HEK293 (cell line): ENCODE measurements around the gene AGAP3.

ENCODE experiments used
- KLF8 ChIP-seq: fragments of 450-650 bp; formaldehyde crosslinking; IDR thresholded peaks from 2 replicates; pipeline ENCODE4 v1.5.1; 2016; ENCODE audit warnings: missing biosample characterization, missing genetic modification characterization
- SETDB1 ChIP-seq: IDR thresholded peaks from one replicate; pipeline ENCODE4 v1.6.1; 2017; ENCODE audit warnings: mild to moderate bottlenecking, low read length, moderate library complexity, mixed read lengths; ENCODE audit not compliant: insufficient read length
- TCF7L2 ChIP-seq: IDR thresholded peaks from 2 replicates; pipeline ENCODE4 v1.6.1; 2011; ENCODE audit warnings: low read depth, mild to moderate bottlenecking, inconsistent platforms, low read length, moderate library complexity, borderline replicate concordance
- TRIM28 ChIP-seq: IDR thresholded peaks from 2 replicates; pipeline ENCODE4 v1.6.1; 2011; ENCODE audit warnings: low read length, control low read depth, borderline replicate concordance
- ZBTB7A ChIP-seq: fragments of 450-650 bp; formaldehyde crosslinking; IDR thresholded peaks from 2 replicates; pipeline ENCODE4 v1.5.1; 2016; ENCODE audit warnings: low read depth, missing biosample characterization, missing genetic modification characterization
- ZBTB8A ChIP-seq: fragments of 450-650 bp; formaldehyde crosslinking; IDR thresholded peaks from 2 replicates; pipeline ENCODE4 v1.5.1; 2016; ENCODE audit warnings: missing biosample characterization, missing genetic modification characterization
- ZNF248 ChIP-seq: fragments of 450-650 bp; formaldehyde crosslinking; IDR thresholded peaks from 2 replicates; pipeline ENCODE4 v1.5.1; 2017; ENCODE audit warnings: missing biosample characterization, missing genetic modification characterization
- ZNF302 ChIP-seq: fragments of 450-650 bp; formaldehyde crosslinking; IDR thresholded peaks from 2 replicates; pipeline ENCODE4 v1.5.1; 2016; ENCODE audit warnings: missing biosample characterization, missing genetic modification characterization, low read depth
- ZNF335 ChIP-seq: fragments of 450-650 bp; formaldehyde crosslinking; conservative IDR thresholded peaks from 2 replicates; pipeline ENCODE4 v1.5.1; 2016; ENCODE audit warnings: missing biosample characterization, missing genetic modification characterization
- ZNF394 ChIP-seq: fragments of 450-650 bp; formaldehyde crosslinking; IDR thresholded peaks from 2 replicates; pipeline ENCODE4 v1.5.1; 2016; ENCODE audit warnings: missing biosample characterization, missing genetic modification characterization, mild to moderate bottlenecking, moderate library complexity, borderline replicate concordance
- ZNF416 ChIP-seq: fragments of 450-650 bp; formaldehyde crosslinking; IDR thresholded peaks from 2 replicates; pipeline ENCODE4 v1.5.1; 2016; ENCODE audit warnings: missing biosample characterization, missing genetic modification characterization
- ZNF48 ChIP-seq: fragments of 450-650 bp; formaldehyde crosslinking; IDR thresholded peaks from 2 replicates; pipeline ENCODE4 v1.5.1; 2016; ENCODE audit warnings: missing biosample characterization, missing genetic modification characterization
- ZNF510 ChIP-seq: fragments of 450-650 bp; formaldehyde crosslinking; IDR thresholded peaks from 2 replicates; pipeline ENCODE4 v1.5.1; 2018; ENCODE audit warnings: mild to moderate bottlenecking, missing genetic modification characterization, missing biosample characterization; ENCODE audit not compliant: insufficient replicate concordance
- ZNF529 ChIP-seq: fragments of 450-650 bp; formaldehyde crosslinking; IDR thresholded peaks from 2 replicates; pipeline ENCODE4 v1.5.1; 2017; ENCODE audit warnings: missing genetic modification characterization, missing biosample characterization; ENCODE audit not compliant: insufficient replicate concordance
- ZNF548 ChIP-seq: fragments of 450-650 bp; formaldehyde crosslinking; IDR thresholded peaks from 2 replicates; pipeline ENCODE4 v1.5.1; 2016; ENCODE audit warnings: missing biosample characterization, missing genetic modification characterization
- ZNF558 ChIP-seq: fragments of 450-650 bp; formaldehyde crosslinking; IDR thresholded peaks from 2 replicates; pipeline ENCODE4 v1.5.1; 2016; ENCODE audit warnings: missing biosample characterization, missing genetic modification characterization
- ZNF626 ChIP-seq: fragments of 450-650 bp; sonication (Bioruptor Pico); formaldehyde crosslinking; IDR thresholded peaks from 2 replicates; pipeline ENCODE4 v1.5.1; 2018; ENCODE audit warnings: missing biosample characterization, missing genetic modification characterization, inconsistent platforms
- ZNF677 ChIP-seq: fragments of 450-650 bp; IDR thresholded peaks from 2 replicates; pipeline ENCODE4 v1.5.0; 2018; ENCODE audit warnings: missing biosample characterization, mild to moderate bottlenecking, missing genetic modification characterization, moderate library complexity
- ZNF76 ChIP-seq: fragments of 450-650 bp; formaldehyde crosslinking; IDR thresholded peaks from 2 replicates; pipeline ENCODE4; 2016; ENCODE audit warnings: low read depth, missing biosample characterization, missing genetic modification characterization, borderline replicate concordance
- ZNF843 ChIP-seq: fragments of 450-650 bp; formaldehyde crosslinking; IDR thresholded peaks from 2 replicates; pipeline ENCODE4 v1.5.1; 2016; ENCODE audit warnings: missing biosample characterization, missing genetic modification characterization
- ZSCAN30 ChIP-seq: fragments of 450-650 bp; IDR thresholded peaks from 2 replicates; pipeline ENCODE4 v1.5.1; 2018; ENCODE audit warnings: missing biosample characterization, mild to moderate bottlenecking, missing genetic modification characterization, moderate library complexity
- TF ChIP-seq, protein P1 (sequence below): fragments of 450-650 bp; formaldehyde crosslinking; IDR thresholded peaks from 2 replicates; pipeline ENCODE4 v1.5.1; 2016; ENCODE audit warnings: missing biosample characterization, missing genetic modification characterization
- TF ChIP-seq, protein P2 (sequence below): fragments of 450-650 bp; formaldehyde crosslinking; IDR thresholded peaks from 2 replicates; pipeline ENCODE4 v1.5.1; 2016; ENCODE audit warnings: missing biosample characterization, missing genetic modification characterization
- TF ChIP-seq, protein P3 (sequence below): fragments of 450-650 bp; formaldehyde crosslinking; IDR thresholded peaks from 2 replicates; pipeline ENCODE4 v1.5.1; 2017; ENCODE audit warnings: missing biosample characterization, missing genetic modification characterization
- TF ChIP-seq, protein P4 (sequence below): fragments of 450-650 bp; IDR thresholded peaks from 2 replicates; pipeline ENCODE4 v1.5.1; 2018; ENCODE audit warnings: missing biosample characterization, mild to moderate bottlenecking, missing genetic modification characterization
- TF ChIP-seq, protein P5 (sequence below): fragments of 450-650 bp; formaldehyde crosslinking; IDR thresholded peaks from 2 replicates; pipeline ENCODE4 v1.5.1; 2016; ENCODE audit warnings: missing biosample characterization, missing genetic modification characterization

AGAP3 gene

DNA sequence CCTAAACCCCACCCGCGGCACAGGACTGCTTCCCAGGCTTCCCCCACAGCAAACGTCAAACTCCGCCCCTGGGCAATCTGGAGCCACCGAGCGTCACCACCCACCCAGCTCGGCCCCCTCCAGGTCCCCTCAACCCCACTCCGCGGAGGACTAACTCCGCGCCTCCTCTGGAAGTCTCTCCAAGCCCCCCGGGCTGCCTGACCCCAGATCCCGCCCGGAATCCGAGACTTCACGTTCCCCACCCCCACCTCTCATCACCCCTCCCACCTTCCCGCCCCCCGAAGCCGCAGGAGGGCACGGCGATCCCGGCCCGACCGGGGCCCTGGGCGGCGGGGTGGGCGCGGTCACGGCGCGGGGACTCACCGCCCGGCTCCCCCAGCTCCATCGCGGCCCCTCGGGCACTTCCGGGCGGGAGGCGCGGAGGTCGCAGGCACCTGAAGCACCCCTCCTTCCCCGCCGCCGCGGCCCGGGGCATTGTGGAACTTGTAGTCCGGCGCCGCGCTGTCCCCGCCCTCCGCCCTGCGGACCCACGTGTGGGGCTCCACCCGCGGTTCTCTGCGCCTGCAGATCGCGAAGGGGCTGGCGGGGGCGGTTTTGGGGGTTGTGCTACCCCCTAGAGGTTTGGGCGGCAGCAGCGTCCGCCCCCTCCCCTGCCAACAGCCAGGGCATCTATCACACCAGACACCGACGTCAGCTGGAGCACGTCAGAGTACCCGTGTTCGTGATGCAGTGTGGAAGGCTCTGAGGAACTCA is 3.0 kb upstream of the AGAP3 start, which contains the start of gene TMUB1 (continued):
- TF ChIP-seq ZNF48 (tag by site-specific recombination), result no peak
- TF ChIP-seq SETDB1, result no peak
- TF ChIP-seq ZNF394 (tag by site-specific recombination), result no peak
- TF ChIP-seq, protein P1, sequence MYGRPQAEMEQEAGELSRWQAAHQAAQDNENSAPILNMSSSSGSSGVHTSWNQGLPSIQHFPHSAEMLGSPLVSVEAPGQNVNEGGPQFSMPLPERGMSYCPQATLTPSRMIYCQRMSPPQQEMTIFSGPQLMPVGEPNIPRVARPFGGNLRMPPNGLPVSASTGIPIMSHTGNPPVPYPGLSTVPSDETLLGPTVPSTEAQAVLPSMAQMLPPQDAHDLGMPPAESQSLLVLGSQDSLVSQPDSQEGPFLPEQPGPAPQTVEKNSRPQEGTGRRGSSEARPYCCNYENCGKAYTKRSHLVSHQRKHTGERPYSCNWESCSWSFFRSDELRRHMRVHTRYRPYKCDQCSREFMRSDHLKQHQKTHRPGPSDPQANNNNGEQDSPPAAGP (tag by site-specific recombination), result no peak
- no peak for TF ChIP-seq ZNF248 (tag by site-specific recombination)
- peak; percentile 94 for TF ChIP-seq ZNF76
- TF ChIP-seq ZNF558 (tag by site-specific recombination), result no peak
- TF ChIP-seq KLF8 (tag by site-specific recombination), result peak; percentile 79
- no peak for TF ChIP-seq TRIM28
- TF ChIP-seq ZNF510 (tag by site-specific recombination), result no peak
- 0 out of 2 replicates have a peak, but pooled peaks have one; percentile 13 for TF ChIP-seq ZBTB7A
- TF ChIP-seq, protein P2, sequence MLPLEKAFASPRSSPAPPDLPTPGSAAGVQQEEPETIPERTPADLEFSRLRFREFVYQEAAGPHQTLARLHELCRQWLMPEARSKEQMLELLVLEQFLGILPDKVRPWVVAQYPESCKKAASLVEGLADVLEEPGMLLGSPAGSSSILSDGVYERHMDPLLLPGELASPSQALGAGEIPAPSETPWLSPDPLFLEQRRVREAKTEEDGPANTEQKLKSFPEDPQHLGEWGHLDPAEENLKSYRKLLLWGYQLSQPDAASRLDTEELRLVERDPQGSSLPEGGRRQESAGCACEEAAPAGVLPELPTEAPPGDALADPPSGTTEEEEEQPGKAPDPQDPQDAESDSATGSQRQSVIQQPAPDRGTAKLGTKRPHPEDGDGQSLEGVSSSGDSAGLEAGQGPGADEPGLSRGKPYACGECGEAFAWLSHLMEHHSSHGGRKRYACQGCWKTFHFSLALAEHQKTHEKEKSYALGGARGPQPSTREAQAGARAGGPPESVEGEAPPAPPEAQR, result no peak
- TF ChIP-seq, protein P3, sequence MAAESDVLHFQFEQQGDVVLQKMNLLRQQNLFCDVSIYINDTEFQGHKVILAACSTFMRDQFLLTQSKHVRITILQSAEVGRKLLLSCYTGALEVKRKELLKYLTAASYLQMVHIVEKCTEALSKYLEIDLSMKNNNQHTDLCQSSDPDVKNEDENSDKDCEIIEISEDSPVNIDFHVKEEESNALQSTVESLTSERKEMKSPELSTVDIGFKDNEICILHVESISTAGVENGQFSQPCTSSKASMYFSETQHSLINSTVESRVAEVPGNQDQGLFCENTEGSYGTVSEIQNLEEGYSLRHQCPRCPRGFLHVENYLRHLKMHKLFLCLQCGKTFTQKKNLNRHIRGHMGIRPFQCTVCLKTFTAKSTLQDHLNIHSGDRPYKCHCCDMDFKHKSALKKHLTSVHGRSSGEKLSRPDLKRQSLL (tag by site-specific recombination), result peak; percentile 84
- TF ChIP-seq, protein P4, sequence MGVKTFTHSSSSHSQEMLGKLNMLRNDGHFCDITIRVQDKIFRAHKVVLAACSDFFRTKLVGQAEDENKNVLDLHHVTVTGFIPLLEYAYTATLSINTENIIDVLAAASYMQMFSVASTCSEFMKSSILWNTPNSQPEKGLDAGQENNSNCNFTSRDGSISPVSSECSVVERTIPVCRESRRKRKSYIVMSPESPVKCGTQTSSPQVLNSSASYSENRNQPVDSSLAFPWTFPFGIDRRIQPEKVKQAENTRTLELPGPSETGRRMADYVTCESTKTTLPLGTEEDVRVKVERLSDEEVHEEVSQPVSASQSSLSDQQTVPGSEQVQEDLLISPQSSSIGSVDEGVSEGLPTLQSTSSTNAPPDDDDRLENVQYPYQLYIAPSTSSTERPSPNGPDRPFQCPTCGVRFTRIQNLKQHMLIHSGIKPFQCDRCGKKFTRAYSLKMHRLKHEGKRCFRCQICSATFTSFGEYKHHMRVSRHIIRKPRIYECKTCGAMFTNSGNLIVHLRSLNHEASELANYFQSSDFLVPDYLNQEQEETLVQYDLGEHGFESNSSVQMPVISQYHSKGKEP (tag by site-specific recombination), result 0 out of 2 replicates have a peak, but pooled peaks have one; percentile 38
- no peak for TF ChIP-seq ZNF626 (tag by site-specific recombination)
- 0 out of 2 replicates have a peak, but pooled peaks have one; percentile 45 for TF ChIP-seq ZSCAN30 (tag by site-specific recombination)
- TF ChIP-seq, protein P5, sequence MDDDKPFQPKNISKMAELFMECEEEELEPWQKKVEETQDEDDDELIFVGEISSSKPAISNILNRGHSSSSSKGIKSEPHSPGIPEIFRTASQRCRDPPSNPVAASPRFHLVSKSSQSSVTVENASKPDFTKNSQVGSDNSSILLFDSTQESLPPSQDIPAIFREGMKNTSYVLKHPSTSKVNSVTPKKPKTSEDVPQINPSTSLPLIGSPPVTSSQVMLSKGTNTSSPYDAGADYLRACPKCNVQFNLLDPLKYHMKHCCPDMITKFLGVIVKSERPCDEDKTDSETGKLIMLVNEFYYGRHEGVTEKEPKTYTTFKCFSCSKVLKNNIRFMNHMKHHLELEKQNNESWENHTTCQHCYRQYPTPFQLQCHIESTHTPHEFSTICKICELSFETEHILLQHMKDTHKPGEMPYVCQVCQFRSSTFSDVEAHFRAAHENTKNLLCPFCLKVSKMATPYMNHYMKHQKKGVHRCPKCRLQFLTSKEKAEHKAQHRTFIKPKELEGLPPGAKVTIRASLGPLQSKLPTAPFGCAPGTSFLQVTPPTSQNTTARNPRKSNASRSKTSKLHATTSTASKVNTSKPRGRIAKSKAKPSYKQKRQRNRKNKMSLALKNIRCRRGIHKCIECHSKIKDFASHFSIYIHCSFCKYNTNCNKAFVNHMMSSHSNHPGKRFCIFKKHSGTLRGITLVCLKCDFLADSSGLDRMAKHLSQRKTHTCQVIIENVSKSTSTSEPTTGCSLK (tag by site-specific recombination), result no peak
- TF ChIP-seq ZNF416 (tag by site-specific recombination), result no peak
- no peak for TF ChIP-seq ZNF843 (tag by site-specific recombination)
- peak; percentile 94 for TF ChIP-seq ZNF335 (tag by site-specific recombination)
- no peak for TF ChIP-seq ZNF529 (tag by site-specific recombination)
- TF ChIP-seq ZNF548 (tag by site-specific recombination), result no peak
- TF ChIP-seq ZBTB8A (tag by site-specific recombination), result peak; percentile 77
- TF ChIP-seq TCF7L2, result no peak
- no peak for TF ChIP-seq ZNF677 (tag by site-specific recombination)
- TF ChIP-seq ZNF302 (tag by site-specific recombination), result no peak
- TF ChIP-seq, all 188 proteins: peak for 39
